ENCODE data around the gene MS4A6A. TPM values are rescaled to one million over a fixed set of nuclear protein-coding genes. Genes with fewer than 3 reads are reported as not detected.

Gene MS4A6A
- total RNA-seq, 1 experiment from 2014 or later = not detected

- no peak for TF ChIP-seq EZH2 (IDR thresholded peaks at IDR 0.05; ENCODE audit: borderline replicate concordance, low read depth, low read length, poor library complexity, severe bottlenecking)
- no peaks in the 10 kb centered on the region for H3K9me3 ChIP-seq (ENCODE audit: low read depth, low read length, poor library complexity, severe bottlenecking)
- ChIA-PET CTCF (no interaction called here), POLR2A (ENCODE audit: low non-redundant PET) (no interaction called here)
- no peaks in the 10 kb centered on the region for H3K27me3 ChIP-seq (replicated peaks; ENCODE audit: insufficient read depth, low read depth, low read length, poor library complexity)
- no peak overlapping the region for H3K27ac ChIP-seq (ENCODE audit: low read depth, low read length, poor library complexity, severe bottlenecking)
- H3K4me3 ChIP-seq (ENCODE audit: low read depth, low read length, poor library complexity, severe bottlenecking) = no peak overlapping the region
- no TSS peak for BruUV-seq (replicated peaks)
- no peaks in the 10 kb centered on the region for H3K36me3 ChIP-seq (ENCODE audit: insufficient read depth, low read length, poor library complexity, severe bottlenecking)
- H3K4me1 ChIP-seq (ENCODE audit: insufficient read depth, low read length, poor library complexity, severe bottlenecking) = no peaks in the 10 kb centered on the region
- intact Hi-C loops (cut with micrococcal nuclease; ENCODE audit: unreplicated experiment) = no loop called here
- DNase-seq (ENCODE audit: low spot score) = no peak
Measured at GRCh38 chr11:60127311-60127811, 55.5 kb downstream of the MS4A6A start.

DNA sequence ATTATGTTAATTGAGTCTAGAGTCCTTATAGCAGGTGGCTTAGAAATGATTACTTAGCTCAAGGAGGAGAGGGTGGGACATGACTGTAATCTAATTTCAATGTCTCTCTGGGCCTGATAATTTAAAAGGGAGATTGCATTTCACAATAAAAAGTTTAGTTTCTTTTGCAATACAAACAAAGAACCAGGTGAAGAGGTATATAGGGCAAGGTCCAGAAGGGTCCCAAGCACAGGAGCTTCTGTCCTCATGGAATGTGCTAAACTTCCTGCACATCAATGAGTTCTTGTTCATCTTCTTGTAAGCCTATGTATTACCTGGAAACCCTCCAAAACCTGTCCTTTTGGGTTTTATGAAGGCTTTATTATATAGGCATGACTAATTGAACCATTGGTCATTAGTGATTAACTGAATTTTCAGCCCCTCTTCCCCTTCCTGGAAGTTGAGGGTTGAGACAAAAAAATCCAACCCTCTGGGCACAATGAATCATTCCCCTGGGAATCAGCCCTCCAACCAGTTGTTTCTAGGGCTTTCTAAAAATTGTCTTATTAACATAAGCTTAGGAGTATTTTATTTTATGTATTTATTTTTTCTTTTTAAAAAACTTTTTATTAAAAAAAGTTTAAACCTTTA is 56.8 kb downstream of the MS4A6A start:
- ChIA-PET CTCF (no interaction called here), POLR2A (ENCODE audit: low non-redundant PET) (no interaction called here)
- no peaks in the 10 kb centered on the region for H3K4me1 ChIP-seq (ENCODE audit: insufficient read depth, low read length, poor library complexity, severe bottlenecking)
- H3K27me3 ChIP-seq (replicated peaks; ENCODE audit: insufficient read depth, low read depth, low read length, poor library complexity) = no peaks in the 10 kb centered on the region
- no TSS peak for BruUV-seq (replicated peaks)
- H3K36me3 ChIP-seq (ENCODE audit: insufficient read depth, low read length, poor library complexity, severe bottlenecking) = no peaks in the 10 kb centered on the region
- no peaks in the 10 kb centered on the region for H3K9me3 ChIP-seq (ENCODE audit: low read depth, low read length, poor library complexity, severe bottlenecking)
- TF ChIP-seq EZH2 (IDR thresholded peaks at IDR 0.05; ENCODE audit: borderline replicate concordance, low read depth, low read length, poor library complexity, severe bottlenecking) = no peak
- no peak for TF ChIP-seq CTCF (conservative IDR thresholded peaks at IDR 0.05; ENCODE audit: low read depth, low read length)
- no peak overlapping the region for H3K4me3 ChIP-seq (ENCODE audit: low read depth, low read length, poor library complexity, severe bottlenecking)
- no peak overlapping the region for H3K27ac ChIP-seq (ENCODE audit: low read depth, low read length, poor library complexity, severe bottlenecking)
- no peak for DNase-seq (ENCODE audit: low spot score)
- intact Hi-C loops (cut with micrococcal nuclease; ENCODE audit: unreplicated experiment) = no loop called here

DNA sequence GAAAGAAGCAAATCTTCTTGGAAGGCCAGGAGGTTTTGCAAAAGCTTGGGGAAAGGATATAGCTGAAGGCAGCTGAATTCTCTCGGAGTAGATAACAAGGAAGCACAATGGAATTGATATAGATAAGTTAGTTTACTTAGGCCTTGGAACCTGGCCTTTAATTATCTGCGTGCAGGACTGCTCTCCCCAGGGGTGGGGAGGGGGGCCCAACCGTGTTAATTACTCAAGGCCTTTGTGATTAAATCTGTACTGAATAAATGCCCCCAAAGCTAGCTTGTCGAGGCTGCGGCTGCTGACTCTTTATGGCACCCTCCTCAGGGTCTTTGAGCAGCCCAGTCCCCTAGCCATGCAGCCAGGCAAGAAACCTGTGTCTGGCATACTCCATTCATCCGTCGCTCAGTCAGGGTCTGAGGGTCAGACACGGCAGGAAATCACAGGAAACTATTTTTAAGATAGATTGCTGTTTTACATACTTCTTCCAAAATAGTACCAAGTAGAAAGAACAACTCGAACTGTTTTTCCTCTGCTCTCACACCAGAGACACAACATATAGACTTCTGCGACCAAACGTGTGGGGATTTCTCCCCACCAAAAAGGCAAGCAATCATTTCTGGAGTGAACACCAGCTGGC is 58.0 kb downstream of the MS4A6A start:
- Histone ChIP-seq H3K27me3 (replicated peaks; ENCODE audit: insufficient read depth, low read depth, low read length, poor library complexity) (no peaks in the 10 kb centered on the region), H3K9me3 (ENCODE audit: low read depth, low read length, poor library complexity, severe bottlenecking) (no peaks in the 10 kb centered on the region), H3K4me3 (ENCODE audit: low read depth, low read length, poor library complexity, severe bottlenecking) (no peak overlapping the region), H3K27ac (ENCODE audit: low read depth, low read length, poor library complexity, severe bottlenecking) (no peak overlapping the region), H3K36me3 (ENCODE audit: insufficient read depth, low read length, poor library complexity, severe bottlenecking) (no peaks in the 10 kb centered on the region), H3K4me1 (ENCODE audit: insufficient read depth, low read length, poor library complexity, severe bottlenecking) (no peaks in the 10 kb centered on the region)
- no peak for DNase-seq (ENCODE audit: low spot score)
- POLR2A ChIA-PET (ENCODE audit: low non-redundant PET) = no interaction called here
- TF ChIP-seq EZH2 (IDR thresholded peaks at IDR 0.05; ENCODE audit: borderline replicate concordance, low read depth, low read length, poor library complexity, severe bottlenecking) = no peak
- no peak for TF ChIP-seq CTCF (conservative IDR thresholded peaks at IDR 0.05; ENCODE audit: low read depth, low read length)
- BruUV-seq (replicated peaks) = no TSS peak
- intact Hi-C loops (cut with micrococcal nuclease; ENCODE audit: unreplicated experiment) = no loop called here
- CTCF ChIA-PET = interaction anchor here (0.5 kb wide), 1 partner anchor 9 kb away, joined by 3 read pairs; no protein-coding TSS in a partner anchor

Small RNA genes within 50 kb of the gene (microRNA-seq; reads per million reads assigned to microRNA genes)
- not detected for gene MIR6503

Other genes starting within 250 kb of the MS4A6A start
- not detected in 2 replicates for gene OOSP1, start 244.7 kb downstream of the MS4A6A start, total RNA-seq (2021)
- gene OOSP4A, start 219.1 kb downstream of the MS4A6A start, total RNA-seq (2021) = not detected in 2 replicates
- not detected in 2 replicates for gene OOSP4B, start 165.9 kb downstream of the MS4A6A start, total RNA-seq (2021)
- gene OOSP2, start 142.7 kb downstream of the MS4A6A start, total RNA-seq (2021) = not detected in 2 replicates
- not detected in 2 replicates for gene MS4A3, start 126.4 kb downstream of the MS4A6A start, total RNA-seq (2021)
- gene MS4A2, start 94.4 kb downstream of the MS4A6A start, total RNA-seq (2021) = not detected in 2 replicates
- not detected in 2 replicates for gene MS4A4E, start 60.1 kb upstream of the MS4A6A start, total RNA-seq (2021)
- not detected in 2 replicates for gene MS4A4A, start 97.6 kb upstream of the MS4A6A start, total RNA-seq (2021)
- gene MS4A6E, start 144.2 kb upstream of the MS4A6A start, total RNA-seq (2021) = not detected in 2 replicates
- gene MS4A7, start 195.4 kb upstream of the MS4A6A start, total RNA-seq (2021) = not detected in 2 replicates
- not detected in 2 replicates for gene MS4A14, start 213.4 kb upstream of the MS4A6A start, total RNA-seq (2021)
- not detected in 2 replicates for gene MS4A5, start 246.5 kb upstream of the MS4A6A start, total RNA-seq (2021)

Data from A673 (cell line).